Panc1 (cell line): ENCODE results near the gene ANKRD33B. TPM values are rescaled to one million over a fixed set of nuclear protein-coding genes. Genes with fewer than 3 reads are reported as not detected.

Experiments
- ATAC-seq: fragments of 200-7000 bp; cut with Tn5 transposase; 2 replicates; pipeline ENCODE4 v1.9.1; 2020; ENCODE audit warnings: mild to moderate bottlenecking, moderate library complexity
- BruUV-seq: library from RNA; stranded (reverse); fragments of 400-500 nt; replicated peaks from 2 replicates; lab custom pipeline; 2021; lab: Mats Ljungman, UMichigan
- CTCF ChIA-PET: fragments of 300-600 bp; sonication (Branson Sonifier 250); formaldehyde crosslinking; loops from one replicate; lab custom pipeline; 2022; ENCODE audit warnings: antibody characterized with exemption; lab: Charles Lee
- POLR2A ChIA-PET: fragments of 300-600 bp; sonication (Branson Sonifier 250); formaldehyde crosslinking; loops from one replicate; lab custom pipeline; 2022; ENCODE audit warnings: antibody characterized with exemption; lab: Charles Lee
- DNase-seq: peaks from one replicate; pipeline ENCODE4 v3.0.0-alpha.2; 2010; ENCODE audit warnings: low read depth, low spot score
- H3K27ac ChIP-seq: 2 replicates; pipeline ENCODE4 v1.5.1; 2011; ENCODE audit warnings: mild to moderate bottlenecking, low read length, inconsistent platforms
- H3K27me3 ChIP-seq: fragments of 200-500 bp; sonication (Bioruptor generic); 2 replicates; pipeline ENCODE4 v1.6.0; 2014; ENCODE audit warnings: low read length, inconsistent platforms; ENCODE audit not compliant: control insufficient read depth, insufficient read depth
- H3K36me3 ChIP-seq: fragments of 200-500 bp; sonication (Bioruptor generic); 2 replicates; pipeline ENCODE4 v1.5.1; 2014; ENCODE audit warnings: inconsistent platforms, mild to moderate bottlenecking, low read length, moderate library complexity; ENCODE audit not compliant: control insufficient read depth, insufficient read depth
- H3K4me1 ChIP-seq: 2 replicates; pipeline ENCODE4 v1.5.1; 2011; ENCODE audit warnings: inconsistent platforms, mild to moderate bottlenecking, low read length, moderate library complexity; ENCODE audit not compliant: control insufficient read depth, insufficient read depth
- H3K4me3 ChIP-seq, 2 experiments: 2 replicates each; pipeline ENCODE4 v1.5.1; 2011 to 2012; ENCODE audit warnings: low read depth in 2 of 2, low read length in 2 of 2, mild to moderate bottlenecking in 2 of 2, inconsistent platforms in 1 of 2, moderate library complexity in 1 of 2
- H3K9me3 ChIP-seq: fragments of 200-500 bp; sonication (Bioruptor generic); 2 replicates; pipeline ENCODE4 v1.5.1; 2014; ENCODE audit warnings: low read depth, mild to moderate bottlenecking, inconsistent platforms, low read length, moderate library complexity; ENCODE audit not compliant: control insufficient read depth, insufficient read depth
- POLR2AphosphoS5 ChIP-seq: IDR thresholded peaks from 2 replicates; pipeline ENCODE4 v1.6.1; 2012; ENCODE audit warnings: mild to moderate bottlenecking, low read depth, low read length, moderate library complexity
- SIN3A ChIP-seq: IDR thresholded peaks from 2 replicates; pipeline ENCODE4 v1.6.1; 2012; ENCODE audit warnings: low read depth, mild to moderate bottlenecking, low read length, moderate library complexity, borderline replicate concordance; ENCODE audit not compliant: insufficient read depth
- TCF7L2 ChIP-seq: IDR thresholded peaks from 2 replicates; pipeline ENCODE4 v1.6.1; 2011; ENCODE audit warnings: mild to moderate bottlenecking, low read depth, low read length, inconsistent platforms
- in situ Hi-C: cut with HindIII; loops from 2 replicates; pipeline ENCODE4 v1.10.0; 2016; ENCODE audit warnings: low sequenced_read_pairs, low pct_unique_long_range_greater_than_20kb
- intact Hi-C: fragments of 100-400 bp; cut with micrococcal nuclease; formaldehyde crosslinking; loops from one replicate; pipeline ENCODE4 v1.10.0; 2022; ENCODE audit not compliant: unreplicated experiment
- total RNA-seq: library from RNA; stranded (reverse); gene quantifications from one replicate; pipeline ENCODE4 v1.2.1, GENCODE V29; 2021; ENCODE audit not compliant: unreplicated experiment
- TF ChIP-seq, protein P1 (sequence below), 2 experiments: IDR thresholded peaks; 2 replicates each; pipeline ENCODE4 v1.6.1; 2011 to 2012; ENCODE audit warnings: low read depth in 2 of 2, control low read depth in 1 of 2, low read length in 1 of 2, mild to moderate bottlenecking in 1 of 2, moderate library complexity in 1 of 2; ENCODE audit not compliant: insufficient read depth in 1 of 2
- TF ChIP-seq, protein P2 (sequence below): fragments of 450-650 bp; IDR thresholded peaks from 2 replicates; pipeline ENCODE4 v1.5.1; 2017; ENCODE audit warnings: mild to moderate bottlenecking

Gene ANKRD33B
- total RNA-seq, 1 experiment from 2014 or later = 19.1 TPM

DNA sequence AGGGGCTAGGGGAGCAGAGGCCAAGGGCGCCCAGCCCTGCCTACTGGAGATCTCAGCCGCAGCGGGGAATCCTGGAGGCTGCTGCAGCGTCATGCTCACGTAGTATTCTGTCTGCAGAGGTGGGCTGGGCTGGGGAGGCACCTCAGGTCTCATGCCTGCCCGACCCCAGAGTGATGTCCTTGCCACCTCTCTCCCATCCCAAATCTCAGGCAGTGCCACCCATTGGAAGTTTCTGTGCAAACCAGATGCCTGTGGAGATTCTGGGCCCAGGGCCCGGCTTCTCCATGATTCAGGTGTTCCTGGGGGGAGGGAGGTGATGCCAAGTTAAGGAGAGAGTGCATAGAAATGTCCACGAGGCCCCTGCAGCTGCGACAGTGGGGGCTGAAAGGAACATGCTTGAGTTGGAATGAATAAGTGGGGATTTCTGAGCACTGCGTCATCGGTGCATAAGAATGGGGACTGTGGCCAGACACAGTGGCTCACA lies 72.0 kb downstream of the ANKRD33B start:
- ChIA-PET CTCF (interaction anchor here (0.6 to 1.1 kb wide), 3 partner anchors 8 to 382 kb away, joined by 3 to 6 read pairs (median 5); no protein-coding TSS in a partner anchor), POLR2A (interaction anchor here (1.2 kb wide), 1 partner anchor 192 kb away, joined by 3 read pairs; no protein-coding TSS in a partner anchor)
- H3K9me3 ChIP-seq = no peaks in the 10 kb centered on the region
- no TSS peak for BruUV-seq
- no peak overlapping the region for H3K27ac ChIP-seq
- ATAC-seq (peak; percentile 27; the same call in 1 of the 2 replicates), DNase-seq (no peak)
- in situ Hi-C loops = no loop called here
- TF ChIP-seq TCF7L2 (no peak), SIN3A (no peak), POLR2AphosphoS5 (no peak)
- TF ChIP-seq, protein P1, sequence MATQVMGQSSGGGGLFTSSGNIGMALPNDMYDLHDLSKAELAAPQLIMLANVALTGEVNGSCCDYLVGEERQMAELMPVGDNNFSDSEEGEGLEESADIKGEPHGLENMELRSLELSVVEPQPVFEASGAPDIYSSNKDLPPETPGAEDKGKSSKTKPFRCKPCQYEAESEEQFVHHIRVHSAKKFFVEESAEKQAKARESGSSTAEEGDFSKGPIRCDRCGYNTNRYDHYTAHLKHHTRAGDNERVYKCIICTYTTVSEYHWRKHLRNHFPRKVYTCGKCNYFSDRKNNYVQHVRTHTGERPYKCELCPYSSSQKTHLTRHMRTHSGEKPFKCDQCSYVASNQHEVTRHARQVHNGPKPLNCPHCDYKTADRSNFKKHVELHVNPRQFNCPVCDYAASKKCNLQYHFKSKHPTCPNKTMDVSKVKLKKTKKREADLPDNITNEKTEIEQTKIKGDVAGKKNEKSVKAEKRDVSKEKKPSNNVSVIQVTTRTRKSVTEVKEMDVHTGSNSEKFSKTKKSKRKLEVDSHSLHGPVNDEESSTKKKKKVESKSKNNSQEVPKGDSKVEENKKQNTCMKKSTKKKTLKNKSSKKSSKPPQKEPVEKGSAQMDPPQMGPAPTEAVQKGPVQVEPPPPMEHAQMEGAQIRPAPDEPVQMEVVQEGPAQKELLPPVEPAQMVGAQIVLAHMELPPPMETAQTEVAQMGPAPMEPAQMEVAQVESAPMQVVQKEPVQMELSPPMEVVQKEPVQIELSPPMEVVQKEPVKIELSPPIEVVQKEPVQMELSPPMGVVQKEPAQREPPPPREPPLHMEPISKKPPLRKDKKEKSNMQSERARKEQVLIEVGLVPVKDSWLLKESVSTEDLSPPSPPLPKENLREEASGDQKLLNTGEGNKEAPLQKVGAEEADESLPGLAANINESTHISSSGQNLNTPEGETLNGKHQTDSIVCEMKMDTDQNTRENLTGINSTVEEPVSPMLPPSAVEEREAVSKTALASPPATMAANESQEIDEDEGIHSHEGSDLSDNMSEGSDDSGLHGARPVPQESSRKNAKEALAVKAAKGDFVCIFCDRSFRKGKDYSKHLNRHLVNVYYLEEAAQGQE (IDR thresholded peaks at IDR 0.05; ENCODE audit: insufficient read depth in 1 of 2, low read depth in 2 of 2, low read length in 1 of 2) = no peak
- TF ChIP-seq, protein P2, sequence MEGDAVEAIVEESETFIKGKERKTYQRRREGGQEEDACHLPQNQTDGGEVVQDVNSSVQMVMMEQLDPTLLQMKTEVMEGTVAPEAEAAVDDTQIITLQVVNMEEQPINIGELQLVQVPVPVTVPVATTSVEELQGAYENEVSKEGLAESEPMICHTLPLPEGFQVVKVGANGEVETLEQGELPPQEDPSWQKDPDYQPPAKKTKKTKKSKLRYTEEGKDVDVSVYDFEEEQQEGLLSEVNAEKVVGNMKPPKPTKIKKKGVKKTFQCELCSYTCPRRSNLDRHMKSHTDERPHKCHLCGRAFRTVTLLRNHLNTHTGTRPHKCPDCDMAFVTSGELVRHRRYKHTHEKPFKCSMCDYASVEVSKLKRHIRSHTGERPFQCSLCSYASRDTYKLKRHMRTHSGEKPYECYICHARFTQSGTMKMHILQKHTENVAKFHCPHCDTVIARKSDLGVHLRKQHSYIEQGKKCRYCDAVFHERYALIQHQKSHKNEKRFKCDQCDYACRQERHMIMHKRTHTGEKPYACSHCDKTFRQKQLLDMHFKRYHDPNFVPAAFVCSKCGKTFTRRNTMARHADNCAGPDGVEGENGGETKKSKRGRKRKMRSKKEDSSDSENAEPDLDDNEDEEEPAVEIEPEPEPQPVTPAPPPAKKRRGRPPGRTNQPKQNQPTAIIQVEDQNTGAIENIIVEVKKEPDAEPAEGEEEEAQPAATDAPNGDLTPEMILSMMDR = no peak
- 0 out of 2 replicates have a peak, but pooled peaks cover 5% of the 10 kb centered on the region for H3K4me1 ChIP-seq
- intact Hi-C loops = no loop called here
- no peaks in the 10 kb centered on the region for H3K27me3 ChIP-seq
- no peak overlapping the region for H3K4me3 ChIP-seq
- H3K36me3 ChIP-seq = no peaks in the 10 kb centered on the region

DNA sequence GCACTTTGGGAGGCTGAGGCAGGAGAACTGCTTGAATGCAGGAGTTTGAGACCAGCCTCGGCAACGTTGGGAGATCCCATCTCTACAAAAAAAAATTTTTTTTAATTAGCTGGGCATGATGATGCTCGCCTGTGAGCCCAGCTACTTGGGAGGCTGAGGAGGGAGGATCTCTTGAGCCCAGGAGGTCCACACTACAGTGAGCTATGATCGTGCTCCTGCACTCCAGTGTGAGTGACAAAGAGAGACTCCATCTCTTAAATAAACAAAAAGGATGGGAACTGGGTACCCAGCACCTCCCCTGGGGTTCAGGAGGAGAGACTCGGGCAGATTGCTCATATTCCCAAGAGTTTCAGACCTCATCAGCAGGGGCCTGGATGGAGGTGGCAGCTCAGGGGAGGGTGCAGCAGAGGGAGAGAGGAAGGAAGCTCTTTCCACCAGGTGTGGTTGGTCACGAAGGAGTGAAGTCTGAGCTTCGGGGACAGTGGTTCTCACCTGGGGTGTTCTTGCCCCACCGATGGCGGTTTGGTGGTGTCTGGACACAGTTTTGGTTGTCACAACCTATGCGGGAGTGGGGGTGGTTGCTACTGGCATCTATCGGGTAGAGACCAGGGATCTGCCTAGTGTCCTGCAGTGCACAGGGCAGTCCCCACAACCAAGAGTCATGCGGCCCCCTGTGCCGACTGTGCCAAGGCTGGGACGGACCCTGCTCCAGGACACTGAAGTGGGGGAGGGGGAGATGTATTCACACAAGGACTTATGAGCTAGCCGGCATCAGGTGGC lies 72.7 kb downstream of the ANKRD33B start:
- ATAC-seq (no peak), DNase-seq (no peak)
- H3K36me3 ChIP-seq = no peaks in the 10 kb centered on the region
- no peak overlapping the region for H3K27ac ChIP-seq
- BruUV-seq = no TSS peak
- POLR2A ChIA-PET = no interaction called here
- no peaks in the 10 kb centered on the region for H3K9me3 ChIP-seq
- intact Hi-C loops = no loop called here
- no peak for TF ChIP-seq TCF7L2
- no peak for TF ChIP-seq SIN3A
- TF ChIP-seq, protein P1 (IDR thresholded peaks at IDR 0.05; ENCODE audit: insufficient read depth in 1 of 2, low read depth in 2 of 2, low read length in 1 of 2) = no peak
- TF ChIP-seq, protein P2 = no peak
- no peak for TF ChIP-seq POLR2AphosphoS5
- no peak overlapping the region for H3K4me3 ChIP-seq
- CTCF ChIA-PET = interaction anchor here (1.1 kb wide), 1 partner anchor 9 kb away, joined by 5 read pairs; no protein-coding TSS in a partner anchor
- in situ Hi-C loops = no loop called here
- H3K27me3 ChIP-seq = no peaks in the 10 kb centered on the region
- 0 out of 2 replicates have a peak, but pooled peaks cover 5% of the 10 kb centered on the region for H3K4me1 ChIP-seq
